WTC11 (cell line): Measurements from ENCODE around the gene MED15. TPM values are rescaled to one million over a fixed set of nuclear protein-coding genes. Genes with fewer than 3 reads are reported as not detected.
A peak's percentile ranks its signal among the peaks of the same experiment; 100 is the strongest.

ENCODE experiments used
- ATAC-seq: fragments of 200-7000 bp; cut with Tn5 transposase; 2 replicates; pipeline ENCODE4 v1.10.0; 2021; ENCODE audit warnings: mild to moderate bottlenecking, moderate library complexity
- CTCF ChIA-PET: fragments of 300-600 bp; sonication (Branson Sonifier 250); formaldehyde crosslinking; loops from one replicate; lab custom pipeline; 2021; ENCODE audit warnings: antibody characterized with exemption; lab: Charles Lee
- POLR2A ChIA-PET: fragments of 350-600 bp; sonication (Branson Sonifier 250); formaldehyde crosslinking; loops from one replicate; lab custom pipeline; 2021; ENCODE audit warnings: antibody characterized with exemption; lab: Charles Lee
- DNase-seq: peaks from one replicate; pipeline ENCODE4 v3.0.0; 2021; ENCODE audit warnings: low spot score
- H3K27ac Mint-ChIP-seq: 2 replicates; pipeline ENCODE4 v1.8.0; 2021; ENCODE audit warnings: mixed read lengths
- H3K27me3 Mint-ChIP-seq: 2 replicates; pipeline ENCODE4 v1.8.0; 2021; ENCODE audit warnings: low read depth, mild to moderate bottlenecking, moderate library complexity, mixed read lengths
- H3K36me3 Mint-ChIP-seq: 2 replicates; pipeline ENCODE4 v1.8.0; 2021; ENCODE audit warnings: mixed read lengths
- H3K4me1 Mint-ChIP-seq: 2 replicates; pipeline ENCODE4 v1.8.0; 2022; ENCODE audit warnings: mixed read lengths
- H3K4me3 Mint-ChIP-seq: 2 replicates; pipeline ENCODE4 v1.8.0; 2021; ENCODE audit warnings: mild to moderate bottlenecking, moderate library complexity, mixed read lengths
- H3K9me3 Mint-ChIP-seq: 2 replicates; pipeline ENCODE4 v1.8.0; 2021; ENCODE audit warnings: mixed read lengths
- AFF4 ChIP-seq: sonication (generic); formaldehyde crosslinking; IDR thresholded peaks from 2 replicates; pipeline ENCODE4 v1.8.1; 2023; ENCODE audit warnings: mild to moderate bottlenecking, missing genetic modification reagents, borderline replicate concordance
- ATF1 ChIP-seq: sonication (generic); formaldehyde crosslinking; IDR thresholded peaks from 2 replicates; pipeline ENCODE4 v1.8.1; 2023; ENCODE audit warnings: mild to moderate bottlenecking, moderate library complexity, missing genetic modification reagents
- EMX1 ChIP-seq: fragments of 250-450 bp; sonication (Bioruptor Pico); IDR thresholded peaks from 2 replicates; pipeline ENCODE4 v1.8.0; 2021; ENCODE audit warnings: mild to moderate bottlenecking
- FOXP4 ChIP-seq: sonication (generic); formaldehyde crosslinking; IDR thresholded peaks from 2 replicates; pipeline ENCODE4 v1.8.0; 2022; ENCODE audit warnings: mild to moderate bottlenecking, missing genetic modification reagents
- GABPB1 ChIP-seq: sonication (generic); formaldehyde crosslinking; IDR thresholded peaks from 2 replicates; pipeline ENCODE4 v1.8.1; 2023; ENCODE audit warnings: mild to moderate bottlenecking, missing genetic modification reagents
- NR1H2 ChIP-seq: sonication (generic); formaldehyde crosslinking; IDR thresholded peaks from 2 replicates; pipeline ENCODE4 v1.9.0; 2021; ENCODE audit warnings: mild to moderate bottlenecking, moderate library complexity, missing genetic modification reagents
- SMAD4 ChIP-seq: sonication (generic); formaldehyde crosslinking; IDR thresholded peaks from 2 replicates; pipeline ENCODE4 v1.8.0; 2022; ENCODE audit warnings: mild to moderate bottlenecking, missing genetic modification reagents
- ZNF263 ChIP-seq: sonication (generic); formaldehyde crosslinking; IDR thresholded peaks from 2 replicates; pipeline ENCODE4 v1.8.1; 2022; ENCODE audit warnings: low read depth, mild to moderate bottlenecking, moderate library complexity, missing genetic modification reagents
- total RNA-seq: library from RNA; stranded (reverse); gene quantifications from 3 replicates; pipeline ENCODE4 v1.2.3, GENCODE V29; 2021
- TF ChIP-seq, protein P1 (sequence below): sonication (generic); formaldehyde crosslinking; IDR thresholded peaks from 2 replicates; pipeline ENCODE4 v1.8.0; 2023; ENCODE audit warnings: missing genetic modification reagents, mild to moderate bottlenecking, borderline replicate concordance
- TF ChIP-seq, protein P2 (sequence below): sonication (generic); formaldehyde crosslinking; IDR thresholded peaks from 2 replicates; pipeline ENCODE4 v1.8.1; 2022; ENCODE audit warnings: mild to moderate bottlenecking, moderate library complexity, missing genetic modification reagents

MED15 gene
- total RNA-seq, 1 experiment from 2014 or later = 67.7 TPM

GRCh38 chr22:20526305-20526627, 18.9 kb downstream of the MED15 start:
- peaks cover 42% of the 10 kb centered on the region for H3K4me1 Mint-ChIP-seq
- TF ChIP-seq, protein P1, sequence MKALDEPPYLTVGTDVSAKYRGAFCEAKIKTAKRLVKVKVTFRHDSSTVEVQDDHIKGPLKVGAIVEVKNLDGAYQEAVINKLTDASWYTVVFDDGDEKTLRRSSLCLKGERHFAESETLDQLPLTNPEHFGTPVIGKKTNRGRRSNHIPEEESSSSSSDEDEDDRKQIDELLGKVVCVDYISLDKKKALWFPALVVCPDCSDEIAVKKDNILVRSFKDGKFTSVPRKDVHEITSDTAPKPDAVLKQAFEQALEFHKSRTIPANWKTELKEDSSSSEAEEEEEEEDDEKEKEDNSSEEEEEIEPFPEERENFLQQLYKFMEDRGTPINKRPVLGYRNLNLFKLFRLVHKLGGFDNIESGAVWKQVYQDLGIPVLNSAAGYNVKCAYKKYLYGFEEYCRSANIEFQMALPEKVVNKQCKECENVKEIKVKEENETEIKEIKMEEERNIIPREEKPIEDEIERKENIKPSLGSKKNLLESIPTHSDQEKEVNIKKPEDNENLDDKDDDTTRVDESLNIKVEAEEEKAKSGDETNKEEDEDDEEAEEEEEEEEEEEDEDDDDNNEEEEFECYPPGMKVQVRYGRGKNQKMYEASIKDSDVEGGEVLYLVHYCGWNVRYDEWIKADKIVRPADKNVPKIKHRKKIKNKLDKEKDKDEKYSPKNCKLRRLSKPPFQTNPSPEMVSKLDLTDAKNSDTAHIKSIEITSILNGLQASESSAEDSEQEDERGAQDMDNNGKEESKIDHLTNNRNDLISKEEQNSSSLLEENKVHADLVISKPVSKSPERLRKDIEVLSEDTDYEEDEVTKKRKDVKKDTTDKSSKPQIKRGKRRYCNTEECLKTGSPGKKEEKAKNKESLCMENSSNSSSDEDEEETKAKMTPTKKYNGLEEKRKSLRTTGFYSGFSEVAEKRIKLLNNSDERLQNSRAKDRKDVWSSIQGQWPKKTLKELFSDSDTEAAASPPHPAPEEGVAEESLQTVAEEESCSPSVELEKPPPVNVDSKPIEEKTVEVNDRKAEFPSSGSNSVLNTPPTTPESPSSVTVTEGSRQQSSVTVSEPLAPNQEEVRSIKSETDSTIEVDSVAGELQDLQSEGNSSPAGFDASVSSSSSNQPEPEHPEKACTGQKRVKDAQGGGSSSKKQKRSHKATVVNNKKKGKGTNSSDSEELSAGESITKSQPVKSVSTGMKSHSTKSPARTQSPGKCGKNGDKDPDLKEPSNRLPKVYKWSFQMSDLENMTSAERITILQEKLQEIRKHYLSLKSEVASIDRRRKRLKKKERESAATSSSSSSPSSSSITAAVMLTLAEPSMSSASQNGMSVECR (CRISPR knock-in tag) = no peak
- no peak for TF ChIP-seq EMX1 (CRISPR knock-in tag)

DNA sequence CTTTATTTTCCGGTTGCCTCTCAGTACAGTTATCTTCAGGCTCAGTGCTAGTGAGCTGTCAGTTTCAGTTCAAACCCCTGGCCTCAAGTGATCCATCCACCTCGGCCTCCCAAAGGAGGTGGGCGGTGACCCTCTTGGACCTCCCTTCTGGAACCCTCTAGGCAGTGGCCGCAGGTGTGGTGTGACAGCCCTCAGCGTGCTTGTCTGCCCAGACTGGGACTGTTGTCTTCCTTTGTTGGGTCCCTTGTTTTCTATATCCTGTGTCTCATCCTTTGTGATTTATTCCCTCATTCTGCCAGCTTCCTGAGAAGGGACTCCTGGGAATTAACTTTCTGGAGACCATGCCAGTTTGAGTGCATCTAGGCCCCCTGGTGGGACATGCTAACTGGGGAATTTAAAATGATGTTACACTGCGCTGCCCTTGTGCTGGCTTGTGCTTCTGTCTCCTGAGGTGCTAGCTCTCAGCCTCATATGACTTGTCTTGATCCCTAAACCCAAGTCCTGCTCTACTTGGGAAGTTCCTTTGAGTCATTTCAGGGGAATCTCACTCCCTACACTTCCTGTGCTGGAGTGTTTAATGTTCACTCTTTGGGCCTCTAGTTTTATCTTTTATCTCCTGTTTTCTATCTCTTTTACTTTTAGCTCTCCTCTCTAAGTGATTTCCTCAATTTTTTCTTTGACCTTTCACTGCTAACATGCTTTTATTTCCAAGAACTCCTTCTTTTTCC, 19.4 kb downstream of the MED15 start:
- POLR2A ChIA-PET = no interaction called here
- Mint-ChIP-seq H3K9me3 (peaks cover 6% of the 10 kb centered on the region), H3K27ac (peak overlapping the region; percentile 90), H3K27me3 (no peaks in the 10 kb centered on the region; the same call in 1 of the 2 replicates)
- CTCF ChIA-PET = interaction anchor here (2.9 kb wide), 1 partner anchor 44 kb away, joined by 8 read pairs; no protein-coding TSS in a partner anchor
- no peak for ATAC-seq
- DNase-seq = no peak
- TF ChIP-seq ATF1 (CRISPR knock-in tag) = no peak
- TF ChIP-seq, all 79 proteins: peak for 0
- H3K4me1 Mint-ChIP-seq = peaks cover 47% of the 10 kb centered on the region
- no peak overlapping the region for H3K4me3 Mint-ChIP-seq
- H3K36me3 Mint-ChIP-seq = peaks cover 21% of the 10 kb centered on the region

More at GRCh38 chr22:20526305-20526627, 18.9 kb downstream of the MED15 start:
- Mint-ChIP-seq H3K36me3 (peaks cover 21% of the 10 kb centered on the region), H3K9me3 (peaks cover 6% of the 10 kb centered on the region), H3K27ac (peak overlapping the region; percentile 90; the same call in 1 of the 2 replicates), H3K4me3 (no peak overlapping the region), H3K27me3 (no peaks in the 10 kb centered on the region; the same call in 1 of the 2 replicates)
- ChIA-PET CTCF (interaction anchor here (2.9 kb wide), 1 partner anchor 44 kb away, joined by 8 read pairs; no protein-coding TSS in a partner anchor), POLR2A (no interaction called here)
- ATAC-seq (no peak), DNase-seq (no peak)

- ChIA-PET POLR2A (no interaction called here), CTCF (no interaction called here)
- no peak for ATAC-seq
- Mint-ChIP-seq H3K36me3 (peaks cover 21% of the 10 kb centered on the region), H3K9me3 (peaks cover 6% of the 10 kb centered on the region), H3K4me3 (no peak overlapping the region), H3K4me1 (peaks cover 44% of the 10 kb centered on the region), H3K27me3 (no peaks in the 10 kb centered on the region; the same call in 1 of the 2 replicates), H3K27ac (no peak overlapping the region)
- DNase-seq = no peak
- TF ChIP-seq ZNF263 (CRISPR knock-in tag) (no peak), FOXP4 (CRISPR knock-in tag) (no peak), AFF4 (no peak), GABPB1 (no peak), SMAD4 (CRISPR knock-in tag) (no peak), NR1H2 (CRISPR knock-in tag) (no peak)
- TF ChIP-seq, protein P2, sequence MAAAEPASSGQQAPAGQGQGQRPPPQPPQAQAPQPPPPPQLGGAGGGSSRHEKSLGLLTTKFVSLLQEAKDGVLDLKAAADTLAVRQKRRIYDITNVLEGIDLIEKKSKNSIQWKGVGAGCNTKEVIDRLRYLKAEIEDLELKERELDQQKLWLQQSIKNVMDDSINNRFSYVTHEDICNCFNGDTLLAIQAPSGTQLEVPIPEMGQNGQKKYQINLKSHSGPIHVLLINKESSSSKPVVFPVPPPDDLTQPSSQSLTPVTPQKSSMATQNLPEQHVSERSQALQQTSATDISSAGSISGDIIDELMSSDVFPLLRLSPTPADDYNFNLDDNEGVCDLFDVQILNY = no peak
These were observed 21.1 kb downstream of the MED15 start for GRCh38 chr22:20528405-20528978.
